ENCODE measurements around the gene DCLK1.

GRCh38 chr13:36135876-36136275 lies 4.7 kb upstream of the DCLK1 start:
- no peak for TF ChIP-seq EZH2phosphoT487 (IDR thresholded peaks at IDR 0.05; ENCODE audit: borderline replicate concordance)
- no peak for TF ChIP-seq CTCF (IDR thresholded peaks at IDR 0.05 in 2 of 3, conservative IDR thresholded peaks at IDR 0.05 in 1 of 3; ENCODE audit: borderline replicate concordance in 1 of 3, insufficient read depth in 1 of 3, low read depth in 2 of 3, low read length in 2 of 3)
- no peak for TF ChIP-seq POLR2A (IDR thresholded peaks at IDR 0.05; ENCODE audit: borderline replicate concordance, extremely low read depth, insufficient read depth, insufficient read length)
- TF ChIP-seq CEBPB (IDR thresholded peaks at IDR 0.05; ENCODE audit: low read depth), result no peak
- no peak for TF ChIP-seq SIN3A (IDR thresholded peaks at IDR 0.05; ENCODE audit: low read depth)
- no peak for TF ChIP-seq ZBTB33 (IDR thresholded peaks at IDR 0.05; ENCODE audit: extremely low read depth, insufficient replicate concordance, low read length)
- TF ChIP-seq RAD21 (IDR thresholded peaks at IDR 0.05; ENCODE audit: low read depth), result no peak
- TF ChIP-seq ELF1 (IDR thresholded peaks at IDR 0.05; ENCODE audit: borderline replicate concordance, low read depth), result no peak
